Head of caudate nucleus (tissue), 42 donors: Measurements from ENCODE around the gene PIR.

Experiments
- DNase-seq, 42 donors: peaks; one replicate each; pipeline versions ENCODE4 v3.0.0 to v3.0.0-alpha.2; 2020 to 2021; ENCODE audit warnings: mixed read lengths in 7 of 42
- intact Hi-C: fragments of 100-400 bp; cut with DNase I; formaldehyde crosslinking; loops from one replicate; pipeline ENCODE4 v1.15.0; 2022

Gene PIR

GRCh38 chrX:15373976-15374375, 119.2 kb downstream of the PIR start:
- no peak for DNase-seq
- intact Hi-C loops = no loop called here

GRCh38 chrX:15366506-15367352, 126.4 kb downstream of the PIR start:
- DNase-seq = no peak
- intact Hi-C loops = no loop called here

GRCh38 chrX:15359701-15360100, 133.4 kb downstream of the PIR start:
- no peak for DNase-seq
- intact Hi-C loops = loop anchor here (10.0 kb wide), 1 partner anchor 105 kb away; no protein-coding TSS in a partner anchor

- no peak for DNase-seq
- intact Hi-C loops = loop anchor here (10.0 kb wide), 1 partner anchor 106 kb away; no protein-coding TSS in a partner anchor
These were observed 134.6 kb downstream of the PIR start for GRCh38 chrX:15358533-15358932.

- no peak for DNase-seq
- intact Hi-C loops = loop anchor here (10.0 kb wide), 1 partner anchor 108 kb away; no protein-coding TSS in a partner anchor
These were observed 136.7 kb downstream of the PIR start for GRCh38 chrX:15356444-15356843.

GRCh38 chrX:15350329-15350996, 142.7 kb downstream of the PIR start:
- no peak for DNase-seq
- intact Hi-C loops = loop anchor here (10.0 kb wide), 1 partner anchor 114 kb away; no protein-coding TSS in a partner anchor

GRCh38 chrX:15349046-15349445, 144.1 kb downstream of the PIR start:
- DNase-seq = peak in 22 of 42 donors; percentile 3 to 72 (median 26)
- intact Hi-C loops = no loop called here

- intact Hi-C loops = no loop called here
- no peak for DNase-seq
These were observed 147.2 kb downstream of the PIR start for GRCh38 chrX:15345976-15346375.

GRCh38 chrX:15344106-15344505, 149.0 kb downstream of the PIR start:
- no peak for DNase-seq
- intact Hi-C loops = no loop called here

- DNase-seq = no peak
- intact Hi-C loops = no loop called here
These were observed 150.1 kb downstream of the PIR start for GRCh38 chrX:15343075-15343476.

- no peak for DNase-seq
- intact Hi-C loops = no loop called here
These were observed 152.3 kb downstream of the PIR start for GRCh38 chrX:15340867-15341266.

GRCh38 chrX:15336023-15336413, 157.1 kb downstream of the PIR start:
- intact Hi-C loops = no loop called here
- DNase-seq = peak in 1 of 42 donors; percentile 36

- intact Hi-C loops = no loop called here
- DNase-seq = peak; percentile 88 to 98 (median 95)
These were observed 157.8 kb downstream of the PIR start, which contains the start of gene PIGA for GRCh38 chrX:15335135-15336022. Gene PIGA (minus strand): TSS chrX:15335523. CDS start chrX:15331930, 3,593 bp downstream.
